SKM-1 (cell line): Measurements from ENCODE around the gene DFFA.
"Not testable (repeated sequence)": the region's sequence is repeated elsewhere in the genome, so short reads cannot be mapped to it uniquely, and the experiment has no call there.

Source experiments
- DNase-seq: peaks from one replicate; lab custom pipeline; 2025; ENCODE audit not compliant: unreplicated experiment; lab: John Stamatoyannopoulos, UW

The DFFA gene

DNA sequence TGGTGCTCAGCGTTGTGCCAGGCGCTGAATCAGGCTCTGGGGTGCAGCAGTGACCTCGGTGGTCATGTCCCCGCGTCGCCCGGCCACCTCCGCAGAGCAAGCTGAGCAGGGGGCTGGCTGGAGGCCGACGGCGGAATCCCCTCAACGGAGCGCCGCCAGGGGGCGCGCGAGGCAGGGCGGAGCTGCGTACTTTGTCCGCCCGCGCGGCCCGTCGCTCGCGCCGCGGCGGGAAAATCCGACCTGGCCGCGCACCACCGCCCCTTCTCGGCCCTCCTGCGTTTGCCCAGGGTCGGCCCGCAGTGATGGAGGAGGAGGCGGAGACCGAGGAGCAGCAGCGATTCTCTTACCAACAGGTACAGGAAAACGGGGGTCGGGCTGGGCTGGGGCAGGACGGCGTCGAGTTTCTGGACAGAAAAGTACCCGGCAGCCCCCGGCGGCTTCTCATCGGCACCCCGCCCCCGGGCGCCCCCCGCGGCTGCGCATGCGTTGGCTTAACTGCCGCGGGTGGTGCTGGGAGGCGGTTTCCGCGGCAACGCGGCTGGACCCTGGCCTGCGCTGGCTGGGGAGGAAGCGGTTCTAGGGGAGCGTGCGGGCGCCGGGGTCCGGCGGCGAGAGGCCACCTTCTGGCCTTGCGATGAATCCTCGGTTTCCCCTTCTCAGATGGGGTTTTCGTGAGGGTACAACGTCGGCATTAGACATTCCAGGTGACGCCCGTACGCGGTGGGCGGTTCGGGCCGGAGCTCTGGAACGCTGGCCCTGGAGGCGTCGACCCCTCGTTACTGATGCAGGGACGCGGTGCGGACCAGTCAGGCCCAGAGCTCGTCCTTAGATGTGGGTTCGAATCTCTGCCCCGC is 41.9 kb downstream of the DFFA start, which contains the start of gene CENPS:
CENPS (plus strand) TSS at position 218 of the 854 bp plus-strand sequence; CDS start at position 303, 85 bp downstream.
- DNase-seq = peak; percentile 76

- DNase-seq = no peak
Observed at GRCh38 chr1:10429868-10430215, 42.5 kb downstream of the DFFA start.

DNA sequence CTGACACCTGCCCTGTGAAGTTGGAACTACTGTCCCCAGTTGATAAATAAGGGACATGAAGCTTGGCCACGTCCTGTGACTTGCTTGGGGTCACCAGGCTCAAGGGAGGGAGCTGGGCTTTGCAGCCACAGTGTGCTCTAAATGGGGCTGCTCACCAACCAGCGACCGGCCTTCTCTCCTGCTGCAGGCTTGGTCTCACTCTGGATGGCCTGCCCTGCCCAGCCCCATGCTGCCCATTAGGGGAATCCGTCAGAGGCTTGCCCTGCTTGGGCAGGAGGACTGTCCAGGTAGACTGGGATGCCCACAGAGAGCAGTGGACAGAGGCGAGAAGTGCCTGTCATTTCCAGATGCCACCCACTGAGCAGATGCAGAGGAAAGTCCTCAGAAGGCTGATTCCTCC is 43.3 kb downstream of the DFFA start:
- no peak for DNase-seq

DNA sequence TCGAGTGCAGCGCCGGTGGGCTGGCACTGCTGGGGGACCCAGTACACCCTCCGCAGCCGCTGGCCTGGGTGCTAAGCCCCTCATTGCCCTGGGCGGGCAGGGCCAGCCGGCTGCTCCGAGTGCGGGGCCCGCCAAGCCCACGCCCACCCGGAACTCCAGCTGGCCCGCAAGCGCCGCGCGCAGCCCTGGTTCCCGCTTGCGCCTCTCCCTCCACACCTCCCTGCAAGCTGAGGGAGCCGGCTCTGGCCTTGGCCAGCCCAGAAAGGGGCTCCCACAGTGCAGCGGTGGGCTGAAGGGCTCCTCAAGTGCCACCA is 45.8 kb downstream of the DFFA start:
- not testable (repeated sequence) for DNase-seq

GRCh38 chr1:10425826-10426534 is 46.3 kb downstream of the DFFA start:
- DNase-seq = not testable (repeated sequence)

DNA sequence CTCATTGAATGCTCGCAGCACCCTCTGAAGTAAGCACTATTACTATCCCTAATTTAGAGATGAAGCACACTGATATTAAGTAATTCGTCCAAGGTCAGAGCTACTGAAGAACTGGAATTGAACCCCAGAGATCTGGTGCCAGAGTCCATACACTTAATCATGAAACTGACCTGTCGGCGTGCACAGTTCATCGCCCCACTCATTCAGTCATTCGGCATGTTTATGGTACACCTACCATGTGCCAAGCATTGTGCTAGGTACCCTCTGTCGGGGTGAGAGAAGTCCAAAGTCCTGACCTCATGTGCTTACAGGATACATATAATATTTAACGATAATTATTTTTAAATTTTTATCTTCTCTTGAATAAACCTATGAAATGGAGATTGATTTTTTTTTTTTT is 47.7 kb downstream of the DFFA start:
- no peak for DNase-seq

- no peak for DNase-seq
Observed at GRCh38 chr1:10424034-10424433, 48.3 kb downstream of the DFFA start.

GRCh38 chr1:10421637-10422036 is 50.7 kb downstream of the DFFA start:
- no peak for DNase-seq

- no peak for DNase-seq
Observed at GRCh38 chr1:10419351-10419750, 53.0 kb downstream of the DFFA start.

- DNase-seq = not testable (repeated sequence)
Observed at GRCh38 chr1:10418741-10419140, 53.6 kb downstream of the DFFA start.

- DNase-seq = not testable (repeated sequence)
Observed at GRCh38 chr1:10415967-10416366, 56.4 kb downstream of the DFFA start.

GRCh38 chr1:10415211-10415930 is 57.0 kb downstream of the DFFA start:
- peak; percentile 95 for DNase-seq

- no peak for DNase-seq
Observed at GRCh38 chr1:10407201-10407600, 65.1 kb downstream of the DFFA start.
